HEK293 (cell line): ENCODE results near the gene CLASP2.
A peak's percentile ranks its signal among the peaks of the same experiment; 100 is the strongest.

Experiments
- CTCF ChIA-PET: fragments of 350-600 bp; formaldehyde crosslinking; extraction: SDS; loops from one replicate; lab custom pipeline; 2021; ENCODE audit warnings: antibody characterized with exemption; lab: Yijun Ruan, JAX
- POLR2A ChIA-PET: fragments of 300-600 bp; formaldehyde crosslinking; extraction: SDS; loops from one replicate; lab custom pipeline; 2020; ENCODE audit warnings: antibody characterized with exemption, inconsistent platforms; lab: Yijun Ruan, JAX
- H3K27ac ChIP-seq: fragments of 200-500 bp; sonication (Bioruptor generic); 2 replicates; pipeline ENCODE4 v1.5.1; 2014; ENCODE audit warnings: low read depth, low read length, control low read depth, inconsistent platforms; ENCODE audit errors: extremely low read depth
- H3K36me3 ChIP-seq, 2 experiments: fragments of 200-500 bp in 1 of 2; sonication (Bioruptor generic) in 1 of 2; 1 replicate in 1 of 2; 2 replicates in 1 of 2; pipeline ENCODE4 v1.5.1; 2014 to 2017; ENCODE audit warnings: inconsistent platforms in 2 of 2, low read length in 2 of 2; ENCODE audit not compliant: control insufficient read depth in 2 of 2, insufficient read depth in 1 of 2
- H3K4me1 ChIP-seq: fragments of 200-500 bp; sonication (Bioruptor generic); 2 replicates; pipeline ENCODE4 v1.5.1; 2014; ENCODE audit warnings: mild to moderate bottlenecking, low read length, inconsistent platforms; ENCODE audit not compliant: control insufficient read depth, insufficient read depth
- H3K4me3 ChIP-seq: 2 replicates; pipeline ENCODE4 v1.5.1; 2011; ENCODE audit warnings: low read depth, mild to moderate bottlenecking, control low read depth, low read length, moderate library complexity
- H3K9me3 ChIP-seq: fragments of 200-500 bp; sonication (Bioruptor generic); 2 replicates; pipeline ENCODE4 v1.5.1; 2014; ENCODE audit warnings: low read depth, low read length, inconsistent platforms; ENCODE audit not compliant: control insufficient read depth, insufficient read depth
- GLI4 ChIP-seq: fragments of 450-650 bp; formaldehyde crosslinking; IDR thresholded peaks from 2 replicates; pipeline ENCODE4 v1.5.1; 2016; ENCODE audit warnings: missing biosample characterization, missing genetic modification characterization
- IKZF3 ChIP-seq: fragments of 450-650 bp; IDR thresholded peaks from 2 replicates; pipeline ENCODE4 v1.5.0; 2018; ENCODE audit warnings: missing biosample characterization, mild to moderate bottlenecking, missing genetic modification characterization, moderate library complexity
- OVOL3 ChIP-seq: fragments of 450-650 bp; formaldehyde crosslinking; IDR thresholded peaks from 2 replicates; pipeline ENCODE4 v1.5.1; 2016; ENCODE audit warnings: missing biosample characterization, missing genetic modification characterization
- RBAK ChIP-seq: fragments of 450-650 bp; formaldehyde crosslinking; IDR thresholded peaks from 2 replicates; pipeline ENCODE4 v1.5.1; 2016; ENCODE audit warnings: missing biosample characterization, missing genetic modification characterization
- REST ChIP-seq: fragments of 450-650 bp; formaldehyde crosslinking; IDR thresholded peaks from 2 replicates; pipeline ENCODE4 v1.5.1; 2016; ENCODE audit warnings: missing biosample characterization, missing genetic modification characterization
- SP7 ChIP-seq: fragments of 450-650 bp; formaldehyde crosslinking; IDR thresholded peaks from 2 replicates; pipeline ENCODE4 v1.5.1; 2016; ENCODE audit warnings: missing biosample characterization, missing genetic modification characterization
- TRIM28 ChIP-seq: IDR thresholded peaks from 2 replicates; pipeline ENCODE4 v1.6.1; 2011; ENCODE audit warnings: low read length, control low read depth, borderline replicate concordance
- ZBTB10 ChIP-seq: fragments of 450-650 bp; formaldehyde crosslinking; IDR thresholded peaks from 2 replicates; pipeline ENCODE4 v1.5.1; 2016; ENCODE audit warnings: missing biosample characterization, missing genetic modification characterization
- ZBTB17 ChIP-seq: fragments of 450-650 bp; formaldehyde crosslinking; IDR thresholded peaks from 2 replicates; pipeline ENCODE4 v1.5.1; 2016; ENCODE audit warnings: missing biosample characterization, missing genetic modification characterization
- ZNF112 ChIP-seq: fragments of 450-650 bp; formaldehyde crosslinking; IDR thresholded peaks from 2 replicates; pipeline ENCODE4 v1.5.0; 2017; ENCODE audit warnings: missing biosample characterization, missing genetic modification characterization
- ZNF16 ChIP-seq: fragments of 450-650 bp; formaldehyde crosslinking; IDR thresholded peaks from 2 replicates; pipeline ENCODE4 v1.5.1; 2016; ENCODE audit warnings: low read depth, missing biosample characterization, missing genetic modification characterization
- ZNF184 ChIP-seq: fragments of 450-650 bp; IDR thresholded peaks from 2 replicates; pipeline ENCODE4 v1.5.1; 2018; ENCODE audit warnings: missing biosample characterization, mild to moderate bottlenecking, missing genetic modification characterization
- ZNF223 ChIP-seq: fragments of 450-650 bp; formaldehyde crosslinking; IDR thresholded peaks from 2 replicates; pipeline ENCODE4 v1.5.1; 2016; ENCODE audit warnings: missing biosample characterization, missing genetic modification characterization
- ZNF23 ChIP-seq: fragments of 450-650 bp; formaldehyde crosslinking; IDR thresholded peaks from 2 replicates; pipeline ENCODE4 v1.5.1; 2016; ENCODE audit warnings: missing biosample characterization, missing genetic modification characterization, borderline replicate concordance
- ZNF239 ChIP-seq: fragments of 450-650 bp; formaldehyde crosslinking; IDR thresholded peaks from 2 replicates; pipeline ENCODE4 v1.5.1; 2016; ENCODE audit warnings: missing biosample characterization, missing genetic modification characterization
- ZNF248 ChIP-seq: fragments of 450-650 bp; formaldehyde crosslinking; IDR thresholded peaks from 2 replicates; pipeline ENCODE4 v1.5.1; 2017; ENCODE audit warnings: missing biosample characterization, missing genetic modification characterization
- ZNF324 ChIP-seq: fragments of 450-650 bp; formaldehyde crosslinking; IDR thresholded peaks from 2 replicates; pipeline ENCODE4 v1.5.1; 2016; ENCODE audit warnings: missing biosample characterization, missing genetic modification characterization
- ZNF366 ChIP-seq: fragments of 450-650 bp; formaldehyde crosslinking; conservative IDR thresholded peaks from 2 replicates; pipeline ENCODE4 v1.5.1; 2016; ENCODE audit warnings: missing biosample characterization, missing genetic modification characterization
- ZNF449 ChIP-seq: fragments of 450-650 bp; formaldehyde crosslinking; IDR thresholded peaks from 2 replicates; pipeline ENCODE4 v1.5.1; 2017; ENCODE audit warnings: missing biosample characterization, mild to moderate bottlenecking, missing genetic modification characterization, moderate library complexity
- ZNF501 ChIP-seq: fragments of 450-650 bp; formaldehyde crosslinking; IDR thresholded peaks from 2 replicates; pipeline ENCODE4 v1.5.1; 2016; ENCODE audit warnings: missing biosample characterization, missing genetic modification characterization
- ZNF610 ChIP-seq: fragments of 450-650 bp; formaldehyde crosslinking; IDR thresholded peaks from 2 replicates; pipeline ENCODE4 v1.5.1; 2016; ENCODE audit warnings: missing biosample characterization, missing genetic modification characterization, borderline replicate concordance
- ZNF621 ChIP-seq: fragments of 450-650 bp; formaldehyde crosslinking; IDR thresholded peaks from 2 replicates; pipeline ENCODE4 v1.5.1; 2017; ENCODE audit warnings: missing biosample characterization, missing genetic modification characterization
- ZNF701 ChIP-seq: fragments of 450-650 bp; formaldehyde crosslinking; IDR thresholded peaks from 2 replicates; pipeline ENCODE4 v1.5.1; 2016; ENCODE audit warnings: missing biosample characterization, missing genetic modification characterization
- ZNF704 ChIP-seq: fragments of 450-650 bp; formaldehyde crosslinking; IDR thresholded peaks from 2 replicates; pipeline ENCODE4 v1.5.1; 2016; ENCODE audit warnings: missing biosample characterization, missing genetic modification characterization
- ZNF837 ChIP-seq: fragments of 450-650 bp; formaldehyde crosslinking; IDR thresholded peaks from 2 replicates; pipeline ENCODE4 v1.5.1; 2016; ENCODE audit warnings: missing biosample characterization, missing genetic modification characterization
- ZXDB ChIP-seq: fragments of 450-650 bp; formaldehyde crosslinking; IDR thresholded peaks from 2 replicates; pipeline ENCODE4 v1.5.1; 2016; ENCODE audit warnings: missing biosample characterization, missing genetic modification characterization

The CLASP2 gene

GRCh38 chr3:33659856-33660434, 58.1 kb downstream of the CLASP2 start:
- Histone ChIP-seq H3K4me3 (no peak overlapping the region), H3K36me3 (no peaks in the 10 kb centered on the region), H3K4me1 (no peaks in the 10 kb centered on the region; the same call in 1 of the 2 replicates), H3K27ac (0 out of 2 replicates have a peak overlapping the region, but pooled peaks have one; percentile 50), H3K9me3 (no peaks in the 10 kb centered on the region)
- POLR2A ChIA-PET: interaction anchor here (2.2 kb wide), 1 partner anchor 14 kb away, joined by 16 read pairs; no protein-coding TSS in a partner anchor
- TF ChIP-seq REST (no peak), ZNF184 (tag by site-specific recombination) (no peak), SP7 (tag by site-specific recombination) (no peak), ZNF621 (tag by site-specific recombination) (no peak), ZXDB (tag by site-specific recombination) (no peak), OVOL3 (tag by site-specific recombination) (no peak), ZNF16 (tag by site-specific recombination) (no peak), ZNF23 (tag by site-specific recombination) (no peak), ZNF701 (tag by site-specific recombination) (no peak), ZNF366 (tag by site-specific recombination) (no peak), GLI4 (tag by site-specific recombination) (no peak), ZNF837 (tag by site-specific recombination) (no peak), ZNF610 (no peak)
- CTCF ChIA-PET: interaction anchor here (0.9 to 2.4 kb wide), 3 partner anchors 17 to 127 kb away, joined by 3 to 7 read pairs (median 4); no protein-coding TSS in a partner anchor

- POLR2A ChIA-PET: interaction anchor here (0.8 to 2.2 kb wide), 4 partner anchors 13 to 139 kb away, joined by 3 to 16 read pairs (median 3); partner anchors contain the start of gene PDCD6IP
- no peak for TF ChIP-seq ZNF112
- peak; percentile 92 for TF ChIP-seq TRIM28
- peak; percentile 72 for TF ChIP-seq ZNF223 (tag by site-specific recombination)
- no peak for TF ChIP-seq ZNF239
- TF ChIP-seq ZNF324 (tag by site-specific recombination): no peak
- TF ChIP-seq ZBTB10: no peak
- TF ChIP-seq ZNF501: peak; percentile 70; the same call in 1 of the 2 replicates
- TF ChIP-seq ZNF248 (tag by site-specific recombination): no peak
- peak; percentile 71; the same call in 1 of the 2 replicates for TF ChIP-seq IKZF3 (tag by site-specific recombination)
- TF ChIP-seq RBAK (tag by site-specific recombination): no peak
- TF ChIP-seq ZNF449 (tag by site-specific recombination): 0 out of 2 replicates have a peak, but pooled peaks have one; percentile 21
- peak; percentile 98 for TF ChIP-seq ZBTB17 (tag by site-specific recombination)
- TF ChIP-seq ZNF704 (tag by site-specific recombination): no peak
Observed at GRCh38 chr3:33658991-33659848, 58.8 kb downstream of the CLASP2 start.

More at GRCh38 chr3:33658991-33659848, 58.8 kb downstream of the CLASP2 start:
- H3K4me1 ChIP-seq: no peaks in the 10 kb centered on the region; the same call in 1 of the 2 replicates
- H3K27ac ChIP-seq: peak overlapping the region; percentile 50
- no peaks in the 10 kb centered on the region for H3K36me3 ChIP-seq
- peak overlapping the region; percentile 34 for H3K4me3 ChIP-seq
- no peaks in the 10 kb centered on the region for H3K9me3 ChIP-seq
- CTCF ChIA-PET: interaction anchor here (0.9 to 2.4 kb wide), 4 partner anchors 11 to 128 kb away, joined by 3 to 7 read pairs (median 4); no protein-coding TSS in a partner anchor
